IPS-15b (cell line): ENCODE data around the gene GALNT18.

Source experiments
- H3K27me3 ChIP-seq: one replicate; pipeline ENCODE4 v1.6.1; 2013; ENCODE audit warnings: low read length; ENCODE audit not compliant: control insufficient read depth, insufficient read depth
- H3K36me3 ChIP-seq: one replicate; pipeline ENCODE4 v1.6.1; 2013; ENCODE audit warnings: low read length; ENCODE audit not compliant: control insufficient read depth, insufficient read depth
- H3K4me1 ChIP-seq: one replicate; pipeline ENCODE4 v1.6.1; 2013; ENCODE audit warnings: mild to moderate bottlenecking, low read length; ENCODE audit not compliant: control insufficient read depth, insufficient read depth
- H3K4me3 ChIP-seq: one replicate; pipeline ENCODE4 v1.5.1; 2013; ENCODE audit warnings: low read depth, low read length
- H3K9ac ChIP-seq: one replicate; pipeline ENCODE4 v1.6.1; 2013; ENCODE audit warnings: low read depth, mild to moderate bottlenecking, low read length
- H3K9me3 ChIP-seq: one replicate; pipeline ENCODE4 v1.6.1; 2013; ENCODE audit warnings: mild to moderate bottlenecking, low read length; ENCODE audit not compliant: control insufficient read depth, insufficient read depth

The GALNT18 gene

GRCh38 chr11:11501546-11502262, 120.1 kb downstream of the GALNT18 start:
- Histone ChIP-seq H3K36me3 (no peaks in the 10 kb centered on the region), H3K27me3 (no peaks in the 10 kb centered on the region), H3K9ac (no peak overlapping the region), H3K9me3 (no peaks in the 10 kb centered on the region), H3K4me3 (no peak overlapping the region), H3K4me1 (peaks cover 10% of the 10 kb centered on the region)

GRCh38 chr11:11500744-11501487, 120.9 kb downstream of the GALNT18 start:
- H3K4me3 ChIP-seq, result no peak overlapping the region
- no peaks in the 10 kb centered on the region for H3K9me3 ChIP-seq
- H3K9ac ChIP-seq, result no peak overlapping the region
- no peaks in the 10 kb centered on the region for H3K27me3 ChIP-seq
- H3K4me1 ChIP-seq, result peaks cover 10% of the 10 kb centered on the region
- H3K36me3 ChIP-seq, result no peaks in the 10 kb centered on the region

- H3K9me3 ChIP-seq, result no peaks in the 10 kb centered on the region
- no peaks in the 10 kb centered on the region for H3K27me3 ChIP-seq
- H3K4me3 ChIP-seq, result no peak overlapping the region
- no peaks in the 10 kb centered on the region for H3K36me3 ChIP-seq
- no peak overlapping the region for H3K9ac ChIP-seq
- H3K4me1 ChIP-seq, result peaks cover 10% of the 10 kb centered on the region
These were observed 122.5 kb downstream of the GALNT18 start for GRCh38 chr11:11499300-11499699.

- Histone ChIP-seq H3K27me3 (no peaks in the 10 kb centered on the region), H3K4me3 (no peak overlapping the region), H3K9me3 (no peaks in the 10 kb centered on the region), H3K9ac (no peak overlapping the region), H3K4me1 (peaks cover 10% of the 10 kb centered on the region), H3K36me3 (no peaks in the 10 kb centered on the region)
These were observed 123.6 kb downstream of the GALNT18 start for GRCh38 chr11:11498195-11498594.

GRCh38 chr11:11496879-11497278, 124.9 kb downstream of the GALNT18 start:
- H3K27me3 ChIP-seq, result no peaks in the 10 kb centered on the region
- H3K9me3 ChIP-seq, result no peaks in the 10 kb centered on the region
- H3K9ac ChIP-seq, result no peak overlapping the region
- H3K4me3 ChIP-seq, result no peak overlapping the region
- no peaks in the 10 kb centered on the region for H3K36me3 ChIP-seq
- H3K4me1 ChIP-seq, result peaks cover 3% of the 10 kb centered on the region

- Histone ChIP-seq H3K27me3 (no peaks in the 10 kb centered on the region), H3K9ac (no peak overlapping the region), H3K4me1 (no peaks in the 10 kb centered on the region), H3K4me3 (no peak overlapping the region), H3K9me3 (no peaks in the 10 kb centered on the region), H3K36me3 (no peaks in the 10 kb centered on the region)
These were observed 127.5 kb downstream of the GALNT18 start for GRCh38 chr11:11494348-11494747.

- Histone ChIP-seq H3K27me3 (no peaks in the 10 kb centered on the region), H3K36me3 (no peaks in the 10 kb centered on the region), H3K9me3 (no peaks in the 10 kb centered on the region), H3K4me1 (no peaks in the 10 kb centered on the region), H3K9ac (no peak overlapping the region), H3K4me3 (no peak overlapping the region)
These were observed 128.1 kb downstream of the GALNT18 start for GRCh38 chr11:11493698-11494097.

GRCh38 chr11:11491589-11491988, 130.2 kb downstream of the GALNT18 start:
- H3K36me3 ChIP-seq, result no peaks in the 10 kb centered on the region
- H3K4me3 ChIP-seq, result no peak overlapping the region
- H3K9ac ChIP-seq, result no peak overlapping the region
- H3K27me3 ChIP-seq, result no peaks in the 10 kb centered on the region
- H3K4me1 ChIP-seq, result no peaks in the 10 kb centered on the region
- no peaks in the 10 kb centered on the region for H3K9me3 ChIP-seq

- H3K4me1 ChIP-seq, result no peaks in the 10 kb centered on the region
- no peaks in the 10 kb centered on the region for H3K9me3 ChIP-seq
- H3K36me3 ChIP-seq, result no peaks in the 10 kb centered on the region
- no peaks in the 10 kb centered on the region for H3K27me3 ChIP-seq
- no peak overlapping the region for H3K4me3 ChIP-seq
- no peak overlapping the region for H3K9ac ChIP-seq
These were observed 130.8 kb downstream of the GALNT18 start for GRCh38 chr11:11491014-11491413.

- Histone ChIP-seq H3K4me3 (no peak overlapping the region), H3K27me3 (no peaks in the 10 kb centered on the region), H3K36me3 (no peaks in the 10 kb centered on the region), H3K9me3 (no peaks in the 10 kb centered on the region), H3K4me1 (no peaks in the 10 kb centered on the region), H3K9ac (no peak overlapping the region)
These were observed 135.4 kb downstream of the GALNT18 start for GRCh38 chr11:11486423-11486822.

- no peaks in the 10 kb centered on the region for H3K36me3 ChIP-seq
- H3K9ac ChIP-seq, result no peak overlapping the region
- H3K9me3 ChIP-seq, result no peaks in the 10 kb centered on the region
- no peaks in the 10 kb centered on the region for H3K4me1 ChIP-seq
- H3K4me3 ChIP-seq, result no peak overlapping the region
- no peaks in the 10 kb centered on the region for H3K27me3 ChIP-seq
These were observed 135.8 kb downstream of the GALNT18 start for GRCh38 chr11:11486002-11486401.

GRCh38 chr11:11483627-11484026, 138.2 kb downstream of the GALNT18 start:
- H3K36me3 ChIP-seq, result no peaks in the 10 kb centered on the region
- no peak overlapping the region for H3K9ac ChIP-seq
- no peaks in the 10 kb centered on the region for H3K9me3 ChIP-seq
- H3K4me3 ChIP-seq, result no peak overlapping the region
- H3K27me3 ChIP-seq, result no peaks in the 10 kb centered on the region
- H3K4me1 ChIP-seq, result no peaks in the 10 kb centered on the region
